GM19324 (cell line): Measurements from ENCODE around the gene ACER1.
"Not testable (repeated sequence)": the region's sequence is repeated elsewhere in the genome, so short reads cannot be mapped to it uniquely, and the experiment has no call there.

ENCODE experiments used
- ATAC-seq: cut with Tn5 transposase; IDR thresholded peaks from one replicate; pipeline ENCODE4 v1.9.1; 2021; ENCODE audit warnings: mild to moderate bottlenecking, moderate library complexity; ENCODE audit not compliant: unreplicated experiment, low FRiP score

ACER1 gene

DNA sequence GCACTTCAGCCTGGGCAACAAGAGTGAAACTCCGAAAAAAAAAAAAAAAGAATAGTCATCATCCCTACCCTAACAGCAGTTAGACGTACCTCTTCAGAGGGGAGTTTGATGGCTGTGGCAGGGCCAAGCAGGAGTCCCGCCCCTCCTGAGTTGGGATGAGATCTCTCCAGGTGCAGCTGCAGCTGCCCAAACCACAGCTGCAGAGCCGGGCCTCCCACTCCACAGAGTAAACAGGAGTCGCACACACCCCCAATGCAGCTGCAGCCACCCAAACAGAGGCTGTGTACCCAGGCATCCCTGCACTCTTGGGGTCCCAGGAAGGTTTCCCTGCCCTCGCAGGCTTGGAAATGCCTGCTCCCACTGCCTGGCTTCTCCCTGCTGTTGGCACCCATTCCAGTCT is 36.2 kb downstream of the ACER1 start:
- no peak for ATAC-seq

DNA sequence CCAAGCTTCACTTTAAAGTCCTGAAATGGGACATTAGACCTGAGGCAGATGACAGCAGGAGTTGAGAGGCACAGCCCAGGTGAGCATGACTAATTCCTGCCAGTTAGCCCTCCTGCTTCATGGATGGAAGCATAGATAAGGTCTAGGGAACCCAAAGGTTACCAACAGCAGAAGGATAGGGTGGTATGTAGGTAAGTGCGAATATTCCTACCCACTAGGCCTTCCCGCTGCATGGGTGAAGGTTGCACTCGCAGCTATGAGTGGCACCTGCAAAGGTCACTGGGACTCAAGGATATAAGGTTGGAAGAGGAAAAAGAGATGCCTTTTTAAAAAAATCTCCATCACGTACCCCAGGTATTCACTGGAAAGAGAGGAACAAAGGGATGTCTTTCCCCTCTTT is 41.4 kb downstream of the ACER1 start:
- ATAC-seq = no peak

DNA sequence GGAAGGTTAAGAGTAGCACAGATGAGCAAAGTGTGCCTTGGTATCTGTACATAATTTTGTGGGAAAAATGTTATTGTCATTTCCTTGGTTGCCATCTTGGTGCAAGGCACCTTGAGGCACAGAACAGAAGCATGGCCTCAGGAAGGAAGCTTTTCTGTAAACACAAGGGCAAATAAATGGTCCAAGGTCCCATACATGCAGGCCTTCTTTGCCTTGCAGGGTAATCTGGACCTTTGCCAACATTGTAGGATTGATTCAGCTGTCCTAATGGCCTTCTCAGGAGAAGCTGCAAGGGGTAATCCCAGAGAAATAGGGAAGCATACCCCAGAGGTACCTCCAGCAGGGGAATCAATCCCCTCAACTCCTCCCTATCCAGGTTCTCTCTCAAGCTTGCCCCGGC is 44.7 kb downstream of the ACER1 start:
- ATAC-seq = no peak

DNA sequence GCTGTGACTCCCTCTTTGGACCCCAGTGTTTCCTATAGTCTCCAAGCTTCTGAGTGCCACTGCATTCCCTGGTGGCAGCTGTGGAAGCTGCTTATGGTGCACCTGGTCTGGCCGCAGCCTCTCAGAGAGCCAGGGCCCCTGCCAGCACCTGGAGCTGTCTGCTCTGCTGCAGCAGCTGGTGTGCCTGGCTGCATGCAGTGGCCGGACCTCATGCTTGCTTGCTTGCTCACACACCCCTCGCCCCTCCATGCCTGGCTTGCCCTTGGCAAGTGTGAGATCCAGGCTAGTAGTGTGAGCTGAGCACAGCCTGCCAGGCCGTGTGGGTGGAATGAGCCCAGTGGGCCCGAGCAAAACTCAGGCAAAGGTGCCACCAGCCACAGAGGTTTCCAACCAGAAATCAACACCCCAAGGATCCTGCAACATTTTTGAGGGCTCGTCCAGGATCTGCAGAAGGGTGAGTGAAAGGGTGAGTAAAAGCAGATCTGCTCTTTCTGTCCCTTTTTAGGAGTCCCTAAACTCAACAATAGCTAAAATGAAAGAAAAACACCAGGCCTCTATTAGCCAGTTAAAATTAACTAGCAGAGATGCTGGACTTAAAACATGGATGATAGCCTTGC is 46.0 kb downstream of the ACER1 start:
- no peak for ATAC-seq

DNA sequence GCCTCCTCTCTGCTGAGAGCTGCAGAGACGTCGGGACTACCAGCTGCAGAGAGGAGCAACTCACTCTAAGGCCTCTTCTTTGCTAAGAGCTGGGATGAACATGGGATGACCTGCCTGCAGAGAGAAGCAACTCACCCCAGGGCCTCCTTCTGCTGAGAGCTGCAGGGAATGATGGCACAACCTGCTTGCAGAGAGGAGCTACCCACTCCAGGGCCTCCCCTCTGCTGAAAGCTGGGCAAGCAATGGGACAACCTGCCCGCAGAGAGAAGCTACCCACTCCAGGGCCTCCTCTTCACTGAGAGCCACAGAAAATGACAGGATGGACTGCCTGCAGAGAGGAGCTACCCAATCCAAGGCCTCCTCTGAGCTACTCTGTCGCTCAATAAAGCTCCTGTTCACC is 46.7 kb downstream of the ACER1 start:
- ATAC-seq = no peak

DNA sequence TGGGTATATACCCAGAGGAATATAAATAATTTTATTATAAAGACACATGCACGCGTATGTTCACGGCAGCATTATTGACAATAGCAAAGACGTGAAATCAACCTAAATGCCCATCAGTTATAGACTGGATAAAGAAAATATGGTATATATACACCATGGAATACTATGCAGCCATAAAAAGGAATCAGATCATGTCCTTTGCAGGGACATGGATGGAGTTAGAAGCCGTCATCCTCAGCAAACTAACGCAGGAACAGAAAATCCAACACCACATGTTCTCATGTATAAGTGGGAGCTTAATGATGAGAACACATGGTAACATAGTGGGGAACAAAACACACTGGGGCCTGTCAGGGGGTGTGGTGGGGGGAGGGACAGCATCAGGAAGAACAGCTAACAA is 51.0 kb downstream of the ACER1 start:
- not testable (repeated sequence) for ATAC-seq

DNA sequence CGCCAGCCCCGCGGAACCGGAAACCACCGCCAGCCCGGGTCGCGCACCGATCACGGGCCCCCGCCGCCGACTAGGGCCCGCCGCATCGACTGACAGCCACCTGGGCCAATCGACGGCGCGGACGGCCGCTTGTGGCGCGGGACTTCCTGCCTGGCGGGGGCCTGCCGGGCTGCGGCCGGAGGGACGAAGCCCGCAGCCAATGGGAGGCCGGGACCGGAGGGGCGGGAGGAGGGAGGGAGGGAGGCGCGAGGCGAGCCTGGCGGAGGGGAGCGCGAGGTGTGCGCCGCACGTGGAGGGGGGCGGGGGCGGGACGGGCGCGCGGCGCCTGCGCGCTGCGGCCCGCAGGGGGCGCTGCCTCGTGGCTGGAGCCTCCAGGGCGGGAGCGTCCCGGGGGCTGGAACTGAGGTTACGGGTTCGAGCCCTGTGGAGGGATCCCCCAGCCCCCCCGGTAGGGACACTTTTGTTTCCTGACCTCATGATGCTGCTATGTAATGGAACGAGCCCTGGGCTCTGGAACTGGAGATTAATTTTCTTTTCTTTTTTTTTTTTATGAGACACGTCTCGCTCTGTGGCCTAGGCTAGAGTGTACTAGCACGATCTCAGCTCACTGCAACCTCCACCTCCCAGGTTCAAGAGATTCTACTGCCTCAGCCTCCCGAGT is 53.4 kb downstream of the ACER1 start, which contains the start of gene MLLT1:
MLLT1 (minus strand) TSS at position 45 of the 661 bp plus-strand sequence. CDS start 191 bp downstream, outside the sequence.
- peak; percentile 89 for ATAC-seq

DNA sequence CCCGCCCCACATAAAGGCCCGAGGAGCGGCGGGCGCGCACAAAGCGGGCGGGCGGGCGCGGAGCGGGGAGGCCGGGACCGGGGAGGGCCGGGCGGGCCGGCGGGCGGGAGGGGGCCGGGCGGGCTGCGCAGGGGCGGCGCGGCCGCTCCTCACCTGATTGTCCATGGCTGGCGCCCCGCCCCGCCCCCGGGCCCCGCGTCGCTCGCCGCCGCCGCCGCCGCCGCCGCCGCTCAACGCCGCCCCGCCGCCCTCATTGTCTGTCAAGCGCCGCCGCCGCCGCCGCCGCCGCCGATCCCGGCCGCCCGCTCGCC is 53.8 kb downstream of the ACER1 start:
- ATAC-seq = peak; percentile 23

DNA sequence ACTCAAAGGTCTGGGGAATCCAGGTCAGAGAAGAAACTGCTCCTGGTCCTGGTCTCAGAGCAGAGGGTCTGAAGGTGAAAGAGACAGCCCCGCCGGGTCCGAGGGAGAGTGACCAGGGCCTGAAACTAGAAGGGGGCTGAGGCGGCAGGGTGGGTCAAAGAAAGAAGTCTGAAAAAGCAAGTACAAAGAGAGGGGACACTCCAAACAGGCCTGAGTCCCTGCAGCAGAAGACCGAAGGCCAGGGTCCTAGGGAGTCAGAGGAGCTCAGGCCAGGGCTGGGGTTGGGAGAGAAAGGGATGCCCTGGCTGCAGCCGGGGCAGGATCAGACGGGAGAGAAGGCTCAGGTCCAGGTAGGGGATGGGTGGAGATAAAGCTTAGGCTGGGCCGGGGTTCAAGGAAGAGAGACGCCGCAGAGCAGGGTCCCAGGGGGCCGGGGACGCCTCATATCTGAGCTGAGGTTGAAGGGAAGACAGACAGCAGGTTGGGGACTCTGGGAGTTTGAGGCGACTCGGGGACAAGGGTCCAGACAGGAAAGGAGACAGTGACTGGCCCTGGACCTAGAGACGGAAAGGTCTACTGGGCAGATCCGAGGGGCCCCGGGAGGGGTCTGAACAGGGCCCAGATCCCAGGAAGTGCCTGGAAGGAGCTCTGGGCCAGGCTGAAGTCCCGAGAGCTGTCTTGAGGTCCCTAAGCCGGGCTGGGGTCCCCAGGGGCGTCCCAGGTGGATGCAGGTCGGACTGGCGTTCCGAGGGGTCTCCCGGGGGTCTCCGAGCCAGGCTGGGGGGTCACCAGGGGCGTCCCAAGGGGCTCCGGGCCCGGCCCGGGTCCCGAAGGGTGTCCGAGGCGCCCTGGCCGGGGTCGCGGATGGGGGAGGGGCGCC is 54.4 kb downstream of the ACER1 start:
- no peak for ATAC-seq

DNA sequence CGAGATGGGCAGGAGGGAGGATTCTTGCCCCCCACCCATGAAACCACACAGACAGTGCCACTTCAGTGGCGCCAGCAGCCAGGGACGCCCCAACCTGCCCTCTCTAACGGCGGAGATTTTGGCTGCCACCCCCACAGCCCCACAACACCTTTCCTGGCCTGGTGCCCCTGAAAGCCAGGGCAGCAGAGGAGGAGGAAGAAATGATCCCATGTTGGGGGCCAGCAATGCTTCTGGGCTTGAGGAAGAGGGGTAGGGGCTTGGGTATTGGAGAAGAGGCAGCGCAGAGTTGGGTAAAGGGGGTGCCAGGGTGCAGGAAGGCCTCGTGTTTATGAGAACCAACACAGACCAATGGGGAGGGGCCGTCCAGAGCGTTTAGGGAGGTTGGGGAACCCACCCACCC is 55.4 kb downstream of the ACER1 start:
- no peak for ATAC-seq

DNA sequence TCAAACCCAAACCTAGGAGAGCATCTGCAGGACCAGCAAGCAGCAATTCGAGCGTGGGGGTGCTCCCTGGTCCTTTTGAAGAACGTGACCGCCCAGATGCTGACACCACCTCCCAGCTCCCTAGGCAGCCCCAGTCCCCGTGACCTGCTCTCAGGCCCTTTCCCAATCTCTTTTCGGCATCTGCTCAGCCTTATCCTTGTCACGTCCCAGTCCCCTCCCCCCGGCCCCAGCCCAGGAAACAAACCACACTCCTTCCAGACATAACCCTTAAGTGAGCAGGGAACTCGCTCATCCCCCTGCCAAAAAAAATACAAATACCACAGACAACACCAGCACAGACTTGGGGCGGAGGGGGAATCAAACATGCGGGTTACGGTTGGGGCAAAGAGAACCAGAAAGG is 57.0 kb downstream of the ACER1 start:
- no peak for ATAC-seq

DNA sequence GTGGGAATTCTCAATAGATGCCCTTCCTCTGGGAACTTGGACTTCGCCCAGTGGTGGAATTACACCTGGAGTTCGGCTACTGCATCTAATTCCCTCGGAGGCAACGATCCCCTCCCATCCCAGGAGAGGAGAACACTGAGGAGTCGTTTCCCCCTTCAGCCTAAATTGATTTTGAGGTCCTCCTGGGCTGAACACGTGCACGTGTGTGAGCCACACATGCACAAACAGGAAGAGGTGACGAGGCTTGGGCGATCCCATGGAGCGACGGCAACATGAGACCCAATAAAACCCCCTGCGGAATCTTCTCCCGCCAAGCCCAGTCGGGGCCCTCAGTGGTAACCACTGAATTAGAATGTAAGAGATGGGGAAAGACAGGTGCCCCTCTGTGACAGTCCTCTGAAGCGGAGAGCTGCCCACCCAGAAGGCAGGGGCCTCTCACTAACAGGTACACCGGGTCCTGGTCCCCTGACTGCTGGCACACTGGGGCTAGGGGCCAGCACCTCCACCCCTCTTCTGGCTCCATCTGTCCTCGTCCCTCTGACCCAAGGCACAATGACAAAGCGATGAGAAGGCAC is 58.2 kb downstream of the ACER1 start:
- ATAC-seq = no peak

DNA sequence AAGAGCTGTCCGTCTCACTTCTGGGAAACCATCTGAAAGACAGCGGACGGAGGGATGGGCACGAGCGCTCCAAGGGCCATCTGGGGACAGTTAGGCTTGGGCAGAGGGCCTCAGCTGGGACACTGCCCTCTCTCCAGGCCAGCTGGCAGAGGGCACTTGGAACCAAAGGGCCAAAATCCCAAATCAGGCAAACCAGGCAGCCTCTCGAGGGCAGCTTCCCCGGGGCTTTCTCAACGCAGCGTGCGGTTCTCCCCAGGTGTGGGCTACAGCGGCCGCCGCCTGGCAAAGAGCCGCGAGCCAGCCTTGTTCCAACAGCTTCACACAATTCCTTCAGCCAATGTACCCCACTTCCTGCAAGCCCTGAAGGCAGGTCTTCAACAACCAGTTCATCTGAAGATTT is 58.7 kb downstream of the ACER1 start:
- no peak for ATAC-seq

DNA sequence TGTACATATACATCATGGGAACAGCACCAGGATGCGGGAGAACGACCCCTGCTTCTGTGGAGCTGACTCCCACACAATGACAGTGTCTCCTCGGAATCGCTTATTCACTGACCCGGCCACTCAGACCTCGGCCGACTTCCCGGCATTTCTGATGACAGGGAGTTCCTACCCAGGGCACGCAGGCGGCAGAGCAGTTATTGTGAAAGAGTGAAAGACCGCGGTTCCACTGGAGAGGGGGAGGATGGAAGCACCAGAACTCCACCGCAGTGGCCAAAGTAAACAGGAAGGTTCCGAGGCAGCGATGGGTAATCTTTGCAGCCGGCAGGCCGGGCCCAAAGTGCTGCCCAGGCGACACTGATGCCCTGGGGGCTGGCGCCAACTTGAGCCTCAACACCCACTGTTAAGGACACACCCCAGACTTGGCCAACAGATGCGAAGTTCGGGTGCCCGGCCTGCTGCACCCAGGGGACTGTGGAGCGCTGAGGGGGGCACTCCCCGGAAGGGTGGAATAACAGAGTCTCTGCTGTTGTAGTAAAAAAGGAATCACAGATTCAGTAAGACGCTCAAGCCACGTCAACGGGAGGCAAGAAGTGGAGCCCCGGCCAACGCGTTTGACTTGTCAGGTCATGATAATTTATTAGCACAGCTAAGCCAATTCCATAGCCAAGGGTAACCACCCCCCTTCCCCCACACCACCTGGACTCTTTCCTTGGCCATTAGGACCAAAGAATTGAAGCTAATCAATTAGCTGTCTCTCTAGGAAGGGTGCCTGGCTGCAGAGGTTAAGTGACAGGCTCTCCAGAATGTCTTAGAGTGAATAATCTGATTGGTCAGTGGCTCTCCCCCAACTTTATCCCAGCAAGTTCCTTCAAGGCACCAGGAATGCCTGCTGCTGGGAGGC is 59.5 kb downstream of the ACER1 start:
- ATAC-seq = no peak

DNA sequence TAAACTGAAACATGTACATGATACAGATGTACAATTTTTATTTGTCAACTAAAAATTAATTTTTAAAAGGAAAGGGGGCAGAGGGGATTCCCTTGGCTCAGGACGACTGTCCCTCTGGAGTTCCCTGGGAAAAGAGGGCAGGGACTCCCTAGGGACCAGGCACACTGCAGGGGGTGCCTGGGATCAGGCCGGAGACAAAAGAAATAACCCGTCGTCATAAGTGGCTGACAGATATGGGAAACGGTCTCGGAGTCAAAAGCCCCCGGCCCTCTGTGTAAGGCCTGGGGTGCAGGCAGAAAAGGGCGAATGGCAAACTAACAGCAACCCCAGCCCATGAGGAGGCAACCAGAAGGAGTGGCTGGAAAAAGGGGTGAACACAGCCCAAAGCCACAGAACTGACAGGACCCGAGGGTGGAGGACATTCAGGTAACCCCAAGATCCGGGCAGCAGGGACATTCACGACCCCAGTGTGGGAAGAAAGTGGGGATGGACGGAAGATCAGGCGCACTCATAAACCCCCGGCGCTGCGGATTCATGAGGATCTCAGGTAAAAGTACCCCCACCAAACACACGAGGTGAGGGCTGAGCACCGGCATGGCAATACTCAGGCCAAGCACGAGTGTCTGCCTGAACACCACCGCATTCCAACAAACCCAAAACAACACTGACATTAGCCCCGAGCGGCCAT is 60.4 kb downstream of the ACER1 start:
- no peak for ATAC-seq

DNA sequence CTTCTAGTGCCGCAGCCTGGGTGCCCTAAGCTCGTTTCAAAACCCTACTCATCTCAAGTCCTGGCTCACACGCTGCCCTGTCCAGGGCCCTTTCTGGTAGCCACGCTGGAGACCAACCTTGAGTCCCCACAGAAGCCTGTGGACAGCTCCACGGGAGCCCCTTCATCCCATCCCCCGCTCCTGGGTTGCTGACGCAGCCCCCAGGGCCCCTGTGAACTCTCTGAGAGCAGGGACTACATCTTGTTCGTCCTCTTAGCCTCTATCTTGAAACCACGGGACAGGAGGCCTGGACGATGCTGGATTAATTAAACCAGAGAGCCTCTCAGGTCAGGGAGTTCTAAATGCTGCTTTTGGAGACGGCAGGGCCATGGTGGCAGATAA is 61.0 kb downstream of the ACER1 start:
- no peak for ATAC-seq

DNA sequence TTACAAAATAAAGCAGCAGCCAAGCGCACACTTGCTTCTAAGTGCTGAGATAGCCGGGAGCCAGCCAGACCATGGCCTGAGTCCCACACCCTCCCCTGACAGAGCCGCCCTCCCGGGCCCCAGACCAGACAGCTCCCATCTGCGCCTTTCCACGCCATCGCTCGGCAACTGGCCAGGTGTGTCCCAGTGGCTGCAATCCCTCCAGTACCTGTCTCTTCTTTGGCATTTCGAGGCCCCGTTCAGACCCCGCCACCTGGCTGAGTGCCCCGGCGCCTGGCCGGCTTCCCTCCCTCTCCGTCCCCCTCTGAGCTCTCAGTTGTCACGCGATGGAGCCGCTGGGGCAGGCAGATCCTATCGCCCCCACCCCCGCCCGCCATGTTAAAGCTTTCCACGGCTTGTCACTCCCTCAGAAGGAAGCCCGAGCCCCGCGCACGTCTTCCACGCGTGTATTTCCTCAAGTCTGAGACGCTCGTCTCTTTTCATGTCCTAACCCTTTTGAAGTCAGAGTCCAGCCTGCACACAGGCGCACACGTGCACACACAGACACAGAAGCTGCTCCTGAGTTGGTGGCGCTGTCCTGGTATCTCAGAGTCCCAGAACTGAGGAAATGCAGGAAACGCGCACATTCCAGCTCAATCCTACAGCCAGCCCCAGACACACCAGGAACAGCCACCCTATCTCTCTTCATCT is 61.5 kb downstream of the ACER1 start:
- ATAC-seq = no peak

DNA sequence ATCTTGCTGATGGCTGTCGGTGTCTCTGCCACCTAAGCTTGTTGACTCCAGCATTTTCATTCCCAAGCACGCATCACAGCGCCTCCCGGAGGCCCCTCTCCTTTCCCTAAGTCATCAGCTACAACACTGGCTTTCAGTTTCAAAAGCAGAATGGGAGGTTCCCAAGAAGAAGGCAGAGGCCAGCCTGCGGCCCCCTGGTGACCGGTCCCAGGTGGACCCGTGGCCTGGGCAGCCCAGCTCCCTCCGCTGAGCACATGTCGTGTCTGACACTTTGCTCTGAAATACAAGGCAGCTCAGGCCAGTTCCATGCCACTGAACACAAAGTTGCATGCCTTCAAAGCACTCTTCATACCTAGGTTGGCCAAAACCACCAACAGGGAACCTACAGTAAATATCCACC is 62.2 kb downstream of the ACER1 start:
- no peak for ATAC-seq

DNA sequence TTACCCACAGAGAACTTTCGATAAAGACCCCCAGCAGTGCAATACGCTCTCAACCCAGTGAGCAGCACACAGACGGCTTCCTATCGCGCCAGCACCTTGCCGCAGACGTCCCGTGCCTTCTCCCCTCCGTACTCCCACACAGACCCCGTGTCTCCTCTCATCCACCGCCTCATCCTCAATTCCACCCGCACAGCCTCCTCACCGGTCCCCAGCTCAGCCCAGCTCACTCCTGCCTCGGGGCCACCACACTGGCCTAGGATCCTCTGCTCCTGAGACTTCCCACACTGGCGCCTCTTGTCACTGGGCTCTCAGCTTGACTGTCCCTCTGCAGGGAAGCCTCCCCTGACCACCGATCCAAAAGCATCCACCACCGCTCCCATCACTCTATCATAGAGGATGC is 62.6 kb downstream of the ACER1 start:
- no peak for ATAC-seq
